Mucosa of descending colon (tissue), 3 donors: ENCODE data around the gene DENND6A. TPM values are rescaled to one million over a fixed set of nuclear protein-coding genes. Genes with fewer than 3 reads are reported as not detected.

ENCODE experiments used
- ATAC-seq: fragments of 200-7000 bp; cut with Tn5 transposase; one replicate; pipeline ENCODE4 v1.9.1; 2020; ENCODE audit warnings: mild to moderate bottlenecking, moderate library complexity
- DNase-seq, 3 donors: peaks; one replicate each; pipeline ENCODE4 v3.0.0-alpha.2; 2020
- H3K36me3 ChIP-seq: fragments of 200-600 bp; one replicate; pipeline ENCODE4 v1.8.0; 2021; ENCODE audit warnings: low read depth, mild to moderate bottlenecking
- H3K4me1 ChIP-seq: fragments of 200-600 bp; one replicate; pipeline ENCODE4 v1.8.0; 2021; ENCODE audit warnings: low read depth, mild to moderate bottlenecking
- H3K4me3 ChIP-seq: fragments of 200-600 bp; one replicate; pipeline ENCODE4 v1.8.0; 2021; ENCODE audit warnings: mild to moderate bottlenecking
- H3K9me3 ChIP-seq: fragments of 200-600 bp; one replicate; pipeline ENCODE4 v1.8.0; 2021; ENCODE audit warnings: mild to moderate bottlenecking
- intact Hi-C, 2 donors: fragments of 100-400 bp; cut with DNase I in 1 of 2; cut with micrococcal nuclease in 1 of 2; formaldehyde crosslinking; loops; one replicate each; pipeline versions ENCODE4 v1.11.0 to v1.11.1; 2022; cut with DNase I, micrococcal nuclease
- total RNA-seq, 3 donors: library from RNA; stranded (reverse); fragmentation: NEBNext Ultra II Directional in 2 of 3; extraction: Animal tissue kit (Norgen Biotek cat#: 25700) in 2 of 3; gene quantifications; one replicate each; pipeline versions ENCODE4 v1.2.1 to v1.2.4, GENCODE V29; 2021 to 2023
- TF ChIP-seq, protein P1 (sequence below): fragments of 200-600 bp; IDR thresholded peaks from one replicate; pipeline ENCODE4 v1.8.0; 2022; ENCODE audit warnings: antibody characterized with exemption, mild to moderate bottlenecking
- donor health status: DM: no; HTN: no; CAD: no; lungs with moderate emphysema.
- donor health status: DM: no; HTN: no; CAD: no.
- donor health status: DM: no; HTN: yes; CAD: no.

DENND6A gene
- total RNA-seq, 3 donors from 2014 or later = 19.6 to 34.7 (median 20.4) TPM

DNA sequence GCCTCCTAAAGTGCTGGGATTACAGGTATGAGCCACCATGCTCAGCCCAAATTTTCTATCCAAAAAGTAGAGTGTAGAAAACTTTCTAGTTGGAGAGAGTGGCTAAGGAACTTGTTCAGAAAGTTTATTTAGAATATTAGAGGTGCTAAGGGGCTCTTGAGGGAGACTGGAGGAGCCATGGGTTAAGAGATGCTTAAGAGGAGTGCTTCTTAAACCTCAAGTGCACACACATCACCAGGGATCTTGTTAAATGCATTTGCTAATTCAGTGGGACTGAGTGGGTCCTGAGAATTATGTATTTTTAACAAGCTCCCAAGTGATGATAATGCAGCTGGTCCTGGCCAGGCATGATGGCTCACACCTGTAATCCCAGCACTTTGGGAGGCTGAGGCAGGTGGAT is 33.5 kb upstream of the DENND6A start:
- Histone ChIP-seq H3K36me3 (no peaks in the 10 kb centered on the region), H3K4me3 (no peak overlapping the region), H3K9me3 (no peaks in the 10 kb centered on the region), H3K4me1 (no peaks in the 10 kb centered on the region)
- ATAC-seq (no peak), DNase-seq (no peak)
- TF ChIP-seq, protein P1, sequence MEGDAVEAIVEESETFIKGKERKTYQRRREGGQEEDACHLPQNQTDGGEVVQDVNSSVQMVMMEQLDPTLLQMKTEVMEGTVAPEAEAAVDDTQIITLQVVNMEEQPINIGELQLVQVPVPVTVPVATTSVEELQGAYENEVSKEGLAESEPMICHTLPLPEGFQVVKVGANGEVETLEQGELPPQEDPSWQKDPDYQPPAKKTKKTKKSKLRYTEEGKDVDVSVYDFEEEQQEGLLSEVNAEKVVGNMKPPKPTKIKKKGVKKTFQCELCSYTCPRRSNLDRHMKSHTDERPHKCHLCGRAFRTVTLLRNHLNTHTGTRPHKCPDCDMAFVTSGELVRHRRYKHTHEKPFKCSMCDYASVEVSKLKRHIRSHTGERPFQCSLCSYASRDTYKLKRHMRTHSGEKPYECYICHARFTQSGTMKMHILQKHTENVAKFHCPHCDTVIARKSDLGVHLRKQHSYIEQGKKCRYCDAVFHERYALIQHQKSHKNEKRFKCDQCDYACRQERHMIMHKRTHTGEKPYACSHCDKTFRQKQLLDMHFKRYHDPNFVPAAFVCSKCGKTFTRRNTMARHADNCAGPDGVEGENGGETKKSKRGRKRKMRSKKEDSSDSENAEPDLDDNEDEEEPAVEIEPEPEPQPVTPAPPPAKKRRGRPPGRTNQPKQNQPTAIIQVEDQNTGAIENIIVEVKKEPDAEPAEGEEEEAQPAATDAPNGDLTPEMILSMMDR = no peak
- intact Hi-C loops = no loop called here

DNA sequence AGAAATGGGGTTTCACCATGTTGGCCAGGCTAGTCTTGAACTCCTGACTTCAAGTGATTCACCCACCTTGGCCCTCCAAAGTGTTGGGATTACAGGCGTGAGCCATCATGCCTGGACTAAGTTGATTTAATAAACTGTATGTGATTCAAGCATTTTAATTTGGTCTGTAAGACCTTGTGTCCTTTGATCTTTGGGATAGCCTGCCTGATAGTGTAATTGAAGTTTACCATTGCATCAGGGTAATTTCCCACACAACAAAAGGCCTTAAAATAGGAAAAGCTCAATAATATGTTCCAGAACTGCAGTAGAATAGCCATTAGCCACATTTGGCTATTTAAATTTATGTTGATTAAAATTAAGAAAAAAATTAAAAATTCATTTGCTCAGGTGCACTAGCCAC is 25.2 kb upstream of the DENND6A start:
- Histone ChIP-seq H3K9me3 (no peaks in the 10 kb centered on the region), H3K36me3 (no peaks in the 10 kb centered on the region), H3K4me1 (peaks cover 2% of the 10 kb centered on the region), H3K4me3 (no peak overlapping the region)
- ATAC-seq = no peak
- intact Hi-C loops = no loop called here
- TF ChIP-seq, protein P1 = no peak
- no peak for DNase-seq

DNA sequence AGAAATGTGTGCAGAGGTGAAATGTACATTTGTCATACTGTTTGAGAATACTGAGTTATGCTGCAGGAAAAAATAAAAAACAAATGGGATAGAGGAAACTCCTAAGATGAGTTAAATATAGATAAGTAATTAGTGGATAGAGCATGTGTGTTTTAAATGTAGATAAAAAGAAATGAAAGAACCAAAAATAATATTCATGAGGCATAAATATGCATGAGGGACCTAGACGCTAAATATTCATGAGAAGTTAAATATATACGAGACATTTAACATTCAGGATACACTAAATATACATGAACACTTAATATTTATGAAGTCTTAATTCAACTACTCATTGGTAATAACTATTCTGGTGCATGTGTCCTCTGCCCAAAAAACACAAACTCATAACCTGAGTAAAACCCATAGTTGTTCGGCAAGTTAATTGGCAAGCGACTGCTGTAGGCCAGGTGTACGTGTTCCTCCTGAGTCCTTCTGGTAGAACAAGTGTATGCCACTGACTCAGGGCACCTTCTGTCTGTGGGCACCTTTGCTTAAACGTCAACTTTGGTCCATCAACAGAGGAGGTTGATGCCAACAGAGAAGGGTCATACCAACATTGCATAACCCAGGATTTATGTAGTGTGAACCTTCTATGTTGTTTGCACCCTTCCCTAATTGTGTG is 24.5 kb upstream of the DENND6A start:
- Histone ChIP-seq H3K36me3 (no peaks in the 10 kb centered on the region), H3K9me3 (no peaks in the 10 kb centered on the region), H3K4me1 (peaks cover 2% of the 10 kb centered on the region), H3K4me3 (no peak overlapping the region)
- intact Hi-C loops = no loop called here
- ATAC-seq = no peak
- DNase-seq = no peak
- TF ChIP-seq, protein P1 = no peak

DNA sequence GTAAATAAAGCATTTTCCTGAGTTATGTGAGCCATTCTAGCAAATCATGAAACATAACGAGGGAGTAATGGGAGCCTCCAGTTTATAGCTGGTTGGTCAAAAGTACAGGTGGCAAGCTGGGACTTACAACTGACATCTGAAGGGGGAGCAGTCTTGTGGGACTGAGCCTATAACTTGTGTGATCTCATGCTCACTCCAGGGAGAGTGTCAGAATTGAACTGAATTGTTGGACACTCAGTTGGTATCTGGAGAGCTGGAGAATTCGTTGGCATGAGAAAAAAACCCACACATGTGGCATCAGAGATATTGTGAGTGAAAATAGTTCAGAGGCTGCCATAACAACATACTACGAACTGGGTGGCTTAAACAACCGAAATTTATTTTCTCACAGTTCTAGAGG is 22.8 kb upstream of the DENND6A start:
- DNase-seq = no peak
- H3K4me3 ChIP-seq = no peak overlapping the region
- H3K36me3 ChIP-seq = no peaks in the 10 kb centered on the region
- no peaks in the 10 kb centered on the region for H3K4me1 ChIP-seq
- no peak for ATAC-seq
- intact Hi-C loops = no loop called here
- TF ChIP-seq, protein P1 = no peak
- no peaks in the 10 kb centered on the region for H3K9me3 ChIP-seq

DNA sequence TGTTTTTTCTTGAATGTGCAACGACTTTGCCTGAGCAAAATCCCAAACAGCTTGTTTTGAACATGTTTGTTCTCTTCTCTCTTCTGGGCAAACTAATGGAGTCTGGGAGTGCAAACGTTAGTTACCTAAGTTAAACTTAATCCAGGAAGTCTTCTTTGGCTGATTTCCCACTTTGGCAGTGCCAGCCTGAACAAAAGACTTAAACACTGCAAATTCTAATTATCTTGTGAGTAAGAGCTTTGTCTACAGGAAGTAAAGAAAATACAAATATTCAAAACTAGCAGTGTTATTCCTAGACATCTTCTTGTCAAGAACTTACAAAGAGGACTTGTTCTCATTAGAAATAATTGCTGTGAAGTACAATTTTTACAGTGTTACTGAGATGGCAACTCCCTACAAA is 16.7 kb upstream of the DENND6A start:
- Histone ChIP-seq H3K4me1 (no peaks in the 10 kb centered on the region), H3K4me3 (no peak overlapping the region), H3K9me3 (no peaks in the 10 kb centered on the region), H3K36me3 (no peaks in the 10 kb centered on the region)
- no peak for DNase-seq
- TF ChIP-seq, protein P1 = no peak
- intact Hi-C loops = no loop called here
- no peak for ATAC-seq

DNA sequence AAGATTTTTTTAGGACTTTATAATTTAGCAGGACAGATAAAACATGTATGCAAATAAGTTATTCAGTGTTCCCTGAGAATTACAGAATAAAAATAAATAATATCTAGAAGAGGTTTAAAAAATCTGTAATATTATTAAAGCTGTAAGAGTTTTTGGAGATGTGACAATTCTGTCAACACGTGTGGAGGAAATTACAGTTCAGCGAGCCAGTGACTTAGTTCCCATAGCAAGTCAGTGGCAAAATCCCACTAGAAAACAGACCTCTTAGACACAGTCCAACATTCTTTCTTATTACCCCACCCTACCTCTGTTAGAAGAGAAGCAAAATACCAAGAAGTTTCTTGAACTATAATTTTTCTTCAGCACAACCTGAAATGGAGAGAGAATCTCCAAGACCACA is 16.2 kb upstream of the DENND6A start:
- no peak for DNase-seq
- no peak for ATAC-seq
- Histone ChIP-seq H3K4me1 (no peaks in the 10 kb centered on the region), H3K4me3 (no peak overlapping the region), H3K9me3 (no peaks in the 10 kb centered on the region), H3K36me3 (no peaks in the 10 kb centered on the region)
- intact Hi-C loops = no loop called here
- TF ChIP-seq, protein P1 = no peak
